Stomach (tissue), 4 donors: ENCODE data around the gene CUL1.
"Not testable (repeated sequence)": the region's sequence is repeated elsewhere in the genome, so short reads cannot be mapped to it uniquely, and the experiment has no call there.

Experiments used
- CTCF ChIP-seq, 7 experiments: fragments of 450-650 bp in 4 of 7; fragments of 200-600 bp in 3 of 7; sonication (generic) in 3 of 7; IDR thresholded peaks; one replicate each; pipeline ENCODE4 v1.5.1; 2016 to 2019; ENCODE audit warnings: antibody characterized with exemption in 7 of 7, control low read depth in 2 of 7, mild to moderate bottlenecking in 1 of 7
- POLR2AphosphoS5 ChIP-seq, 3 donors: sonication (generic); formaldehyde crosslinking; IDR thresholded peaks; one replicate each; pipeline ENCODE4 v1.6.1; 2016; ENCODE audit warnings: antibody characterized with exemption in 3 of 3

GRCh38 chr7:148703671-148703962 lies 4.9 kb downstream of the CUL1 start:
- TF ChIP-seq CTCF, POLR2AphosphoS5 (IDR thresholded peaks at IDR 0.05): not testable (repeated sequence)
